Limb (tissue), 2 donors: ENCODE data around the gene GDAP2.
"Not testable (repeated sequence)": the region's sequence is repeated elsewhere in the genome, so short reads cannot be mapped to it uniquely, and the experiment has no call there.

Experiments used
- DNase-seq, 2 donors: peaks; one replicate each; pipeline ENCODE4 v3.0.0-alpha.2; 2016; ENCODE audit errors: extremely low spot score in 2 of 2

The GDAP2 gene

GRCh38 chr1:117899801-117900200 lies 29.6 kb downstream of the GDAP2 start:
- DNase-seq, result no peak

- no peak for DNase-seq
These were observed 31.9 kb downstream of the GDAP2 start for GRCh38 chr1:117897551-117897950.

- peak; percentile 73 to 89 for DNase-seq
These were observed 33.8 kb downstream of the GDAP2 start for GRCh38 chr1:117895482-117896114.

GRCh38 chr1:117894078-117894477 lies 35.3 kb downstream of the GDAP2 start:
- DNase-seq, result no peak

DNA sequence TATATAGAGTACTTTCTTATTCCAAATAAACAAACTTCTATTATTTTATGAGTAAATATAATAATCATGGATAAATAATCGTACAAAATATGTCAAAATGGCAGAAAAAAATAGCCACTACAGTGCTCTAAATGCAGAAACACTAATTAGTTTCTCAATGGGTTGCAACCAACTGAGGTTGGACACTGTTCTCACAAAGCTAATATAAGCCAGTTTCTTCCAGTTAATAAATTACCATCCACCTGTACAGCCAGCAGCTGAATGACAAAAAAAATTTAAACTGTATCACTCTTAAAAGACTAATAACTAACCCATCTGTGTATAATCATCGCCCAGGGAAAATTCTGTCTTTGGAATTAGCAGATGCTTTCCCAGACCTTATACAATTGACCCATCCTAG lies 36.9 kb downstream of the GDAP2 start:
- no peak for DNase-seq

- DNase-seq, result no peak
These were observed 39.0 kb downstream of the GDAP2 start for GRCh38 chr1:117890452-117890851.

- DNase-seq, result no peak
These were observed 43.2 kb downstream of the GDAP2 start for GRCh38 chr1:117886101-117886795.

DNA sequence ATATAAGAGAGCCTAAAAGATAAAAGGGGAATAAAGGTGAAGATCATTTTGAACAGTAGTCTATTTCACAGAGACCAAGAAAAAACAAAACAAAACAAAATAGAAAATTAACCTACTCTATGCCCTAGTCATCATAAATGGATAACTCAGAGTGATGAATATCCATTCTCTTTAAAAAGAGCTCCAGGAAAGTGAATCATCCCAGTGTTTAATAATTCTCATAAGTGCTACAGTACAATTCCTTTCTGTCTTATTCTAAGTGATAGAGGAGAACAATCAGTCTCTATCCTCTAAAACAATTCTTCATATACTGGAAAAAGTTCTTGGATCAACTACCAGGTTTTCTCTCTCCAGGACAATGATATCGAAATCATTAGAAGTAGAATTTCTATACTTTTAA lies 45.8 kb downstream of the GDAP2 start:
- no peak for DNase-seq

GRCh38 chr1:117879284-117879683 lies 50.1 kb downstream of the GDAP2 start:
- DNase-seq, result no peak

DNA sequence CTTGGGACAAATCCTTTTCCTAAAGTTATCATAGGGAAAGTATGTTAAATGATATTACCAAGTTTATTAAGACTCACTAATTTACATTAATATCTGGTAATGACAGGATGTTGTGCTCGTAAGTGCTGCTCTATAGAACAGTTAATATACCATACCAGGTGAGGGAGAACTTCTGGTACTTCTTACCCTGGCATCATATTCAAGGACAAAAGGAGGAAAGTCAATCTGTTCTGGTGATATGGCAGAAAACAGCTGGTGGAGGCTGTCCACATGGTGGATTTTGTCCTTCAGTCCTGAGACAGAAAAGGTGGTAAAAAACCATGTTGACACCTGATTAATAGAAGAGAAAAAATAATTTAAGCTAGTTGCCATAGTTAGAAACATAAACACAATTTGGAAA lies 51.6 kb downstream of the GDAP2 start:
- DNase-seq, result no peak

- DNase-seq, result no peak
These were observed 58.4 kb downstream of the GDAP2 start for GRCh38 chr1:117871013-117871412.

DNA sequence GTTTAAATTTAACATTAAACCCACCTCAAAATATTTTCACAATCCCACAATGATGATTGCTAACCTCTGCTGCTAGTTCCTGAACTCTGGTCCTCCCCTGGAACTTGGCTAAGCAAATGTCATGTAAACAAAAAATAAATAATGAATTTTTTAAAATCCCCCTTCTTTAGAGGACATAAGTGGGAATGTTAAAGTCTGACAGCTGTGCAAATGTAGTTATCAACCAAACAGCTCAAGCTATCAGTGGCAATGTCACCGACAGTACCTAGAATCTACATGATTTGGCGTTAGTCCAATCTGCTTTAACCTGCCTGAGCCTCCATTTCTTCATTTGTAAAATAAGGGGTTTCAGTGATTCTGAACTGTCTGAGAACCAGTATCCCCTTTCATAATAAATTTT lies 67.7 kb downstream of the GDAP2 start:
- no peak for DNase-seq

DNA sequence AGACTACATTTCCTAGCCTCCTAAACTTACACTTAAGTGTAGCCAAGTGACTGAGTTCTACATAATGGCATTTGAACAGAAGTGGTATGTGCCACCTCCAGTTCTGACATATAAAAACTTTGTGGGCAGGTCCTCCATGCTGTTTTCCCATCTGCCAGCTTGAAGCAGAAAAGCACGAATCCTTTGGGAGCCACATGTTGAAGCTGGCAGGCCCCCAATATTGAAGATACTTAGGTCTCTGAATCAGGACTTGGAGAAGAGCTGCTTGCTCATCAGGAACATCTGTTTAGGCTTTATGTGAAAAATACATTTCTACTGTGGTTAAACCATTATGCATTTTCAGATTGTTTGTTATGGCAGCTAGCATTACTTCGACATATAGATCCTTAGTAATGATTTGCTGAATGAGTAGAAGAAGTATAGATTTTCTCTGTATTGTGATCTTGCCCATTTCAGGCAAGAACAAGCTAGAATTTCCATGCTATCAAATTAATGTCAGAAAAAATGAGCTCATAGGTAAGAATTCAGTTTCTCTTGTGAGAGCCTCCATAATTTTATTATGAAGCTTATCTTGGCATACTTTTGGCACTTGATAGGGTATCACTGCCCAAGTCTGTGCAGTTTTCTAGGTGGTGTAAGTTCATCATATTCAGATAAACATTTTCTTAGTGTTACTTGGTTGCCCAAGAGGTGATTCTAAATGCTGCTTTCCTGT lies 68.4 kb downstream of the GDAP2 start:
- DNase-seq, result peak in 1 of 2 donors; percentile 38

GRCh38 chr1:117859901-117860300 lies 69.5 kb downstream of the GDAP2 start:
- no peak for DNase-seq

GRCh38 chr1:117857418-117857817 lies 72.0 kb downstream of the GDAP2 start:
- DNase-seq, result no peak

DNA sequence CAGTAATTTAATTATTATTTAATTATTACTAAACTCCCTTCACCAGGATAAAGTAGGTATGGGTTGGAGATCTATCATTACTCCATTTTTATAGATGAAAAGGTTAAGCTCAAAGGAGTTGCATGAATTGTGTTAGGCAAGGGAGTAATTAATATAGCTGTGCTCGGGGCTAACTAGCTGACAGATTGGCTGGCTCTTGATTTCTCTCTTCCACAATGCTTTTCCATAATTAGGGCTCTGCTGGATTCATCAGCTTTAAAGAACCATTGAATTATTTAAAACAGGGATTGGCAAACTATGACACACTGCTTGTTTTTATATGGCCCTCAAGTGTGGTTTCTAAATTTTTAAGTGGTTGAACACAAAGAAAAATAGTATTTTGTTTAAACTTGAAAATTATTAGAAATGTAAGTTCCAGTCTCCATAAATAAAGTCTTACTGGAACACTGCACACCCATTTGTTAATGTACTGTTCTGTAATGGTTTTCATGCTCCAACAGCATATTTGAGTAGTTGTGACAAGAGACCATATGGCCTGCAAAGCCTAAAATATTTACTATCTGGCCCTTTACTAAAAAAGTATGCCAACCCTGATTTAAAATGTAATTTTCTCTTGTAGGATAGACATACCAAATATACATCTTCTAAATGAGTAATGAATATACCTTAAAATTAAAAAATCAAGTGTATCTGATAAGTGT lies 76.4 kb downstream of the GDAP2 start:
- DNase-seq, result no peak

GRCh38 chr1:117851687-117852086 lies 77.7 kb downstream of the GDAP2 start:
- no peak for DNase-seq

- no peak for DNase-seq
These were observed 82.6 kb downstream of the GDAP2 start for GRCh38 chr1:117846674-117847425.

DNA sequence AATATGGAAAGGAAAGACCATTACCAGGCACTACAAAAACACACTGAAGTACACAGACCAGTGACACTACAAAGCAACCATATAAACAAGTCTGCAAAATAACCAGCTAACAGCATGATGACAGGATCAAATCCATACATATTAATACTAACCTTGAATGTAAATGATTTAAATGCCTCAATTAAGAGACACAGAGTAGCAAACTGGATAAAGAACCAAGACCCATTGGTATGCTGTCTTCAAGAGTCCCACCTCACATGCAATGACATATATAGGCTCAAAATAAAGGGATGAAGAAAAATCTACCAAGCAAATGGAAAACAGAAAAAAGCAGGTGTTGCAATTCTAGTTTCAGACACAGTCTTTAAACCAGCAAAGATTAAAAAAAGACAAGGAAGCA lies 84.9 kb downstream of the GDAP2 start:
- not testable (repeated sequence) for DNase-seq

DNA sequence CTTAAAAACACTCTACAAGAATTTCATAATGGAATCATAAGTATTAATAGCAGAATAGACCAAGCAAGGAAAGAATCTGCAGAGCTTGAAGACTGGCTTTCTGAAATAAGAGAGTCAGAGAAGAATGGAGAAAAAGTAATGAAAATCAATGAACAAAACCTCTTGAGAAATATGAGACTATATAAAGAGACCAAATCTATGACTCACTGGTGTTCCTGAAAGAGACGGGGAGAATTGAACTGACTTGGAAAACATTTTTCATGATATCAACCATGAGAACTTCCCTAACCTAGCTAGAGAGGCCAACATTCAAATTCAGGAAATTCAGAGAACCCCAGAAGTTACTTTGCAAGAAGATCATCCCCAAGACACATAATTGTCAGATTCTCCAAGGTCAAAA lies 85.6 kb downstream of the GDAP2 start:
- no peak for DNase-seq

DNA sequence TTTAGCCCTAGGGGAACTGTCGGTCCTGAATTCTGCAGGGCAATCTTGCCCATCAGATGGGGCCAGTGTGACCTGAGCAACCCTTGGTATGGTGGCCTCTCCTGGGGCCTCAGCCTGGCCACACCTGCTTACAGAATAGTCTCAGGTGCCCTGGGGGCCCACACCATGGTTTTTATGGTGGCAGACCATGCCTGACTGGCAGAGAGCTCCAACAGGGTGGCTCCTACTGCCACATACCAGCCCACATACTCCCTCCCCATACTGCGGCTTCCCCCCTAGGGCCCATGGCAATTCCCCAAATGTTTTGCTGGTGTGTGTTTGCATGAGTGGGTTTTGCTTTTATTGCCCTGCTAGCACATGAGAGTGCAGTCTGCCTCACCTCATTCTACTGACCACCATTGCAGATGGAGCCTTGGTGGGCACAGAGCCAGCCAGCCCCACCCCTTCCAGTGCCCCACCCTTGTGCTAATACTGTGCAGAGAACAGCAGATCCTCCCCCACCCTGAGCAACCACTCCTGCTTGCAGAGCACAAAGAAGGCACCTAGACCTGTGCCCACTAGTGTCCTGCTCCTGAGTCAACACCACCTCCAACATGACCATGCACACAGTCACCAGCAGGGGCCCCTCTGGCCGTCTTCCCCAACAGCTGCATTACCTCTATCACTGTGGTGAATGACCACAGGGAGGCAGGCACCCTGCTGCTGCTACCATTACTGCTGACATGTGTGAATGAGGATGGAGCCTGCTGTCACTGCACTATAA lies 86.8 kb downstream of the GDAP2 start:
- no peak for DNase-seq
